ENCODE results near the gene STRIT1. TPM values are rescaled to one million over a fixed set of nuclear protein-coding genes. Genes with fewer than 3 reads are reported as not detected.

STRIT1 gene
- total RNA-seq, 1 experiment from 2014 or later, result not detected

- H3K4me1 ChIP-seq (ENCODE audit: control insufficient read depth, insufficient read depth, low read length), result no peaks in the 10 kb centered on the region
- ChIA-PET CTCF (no interaction called here), POLR2A (no interaction called here)
- no peaks in the 10 kb centered on the region for H3K27me3 ChIP-seq (ENCODE audit: control insufficient read depth, insufficient read depth, low read length)
- DNase-seq (ENCODE audit: low read depth, low spot score) (no peak), ATAC-seq (no peak)
- H3K9me3 ChIP-seq (ENCODE audit: control insufficient read depth, insufficient read depth, low read depth, low read length), result no peaks in the 10 kb centered on the region
- H3K27ac ChIP-seq (ENCODE audit: low read length), result no peak overlapping the region
- H3K36me3 ChIP-seq (ENCODE audit: control insufficient read depth, insufficient read depth, low read length), result no peaks in the 10 kb centered on the region
- H3K4me3 ChIP-seq (ENCODE audit: low read depth in 2 of 2, low read length in 2 of 2), result no peak overlapping the region
- TF ChIP-seq TCF7L2 (IDR thresholded peaks at IDR 0.05; ENCODE audit: low read depth, low read length), result no peak
- no peak for TF ChIP-seq CTCF (IDR thresholded peaks at IDR 0.05)
- no peak for TF ChIP-seq POLR2AphosphoS5 (IDR thresholded peaks at IDR 0.05; ENCODE audit: low read depth, low read length)
- no peak for TF ChIP-seq SIN3A (IDR thresholded peaks at IDR 0.05; ENCODE audit: borderline replicate concordance, insufficient read depth, low read depth, low read length)
- no peak for TF ChIP-seq REST (IDR thresholded peaks at IDR 0.05; ENCODE audit: insufficient read depth in 1 of 2, low read depth in 2 of 2, low read length in 1 of 2)
- intact Hi-C loops (cut with micrococcal nuclease; ENCODE audit: unreplicated experiment) (no loop called here), in situ Hi-C loops (cut with HindIII; ENCODE audit: low pct_unique_long_range_greater_than_20kb, low sequenced_read_pairs) (no loop called here)
- BruUV-seq (replicated peaks), result no TSS peak
These were observed 31.2 kb downstream of the STRIT1 start for GRCh38 chr3:155262295-155262694.

GRCh38 chr3:155254445-155254844 lies 39.0 kb downstream of the STRIT1 start:
- no peak for DNase-seq (ENCODE audit: low read depth, low spot score)
- in situ Hi-C loops (cut with HindIII; ENCODE audit: low pct_unique_long_range_greater_than_20kb, low sequenced_read_pairs) (no loop called here), intact Hi-C loops (cut with micrococcal nuclease; ENCODE audit: unreplicated experiment) (no loop called here)
- Histone ChIP-seq H3K27ac (ENCODE audit: low read length) (no peak overlapping the region), H3K9me3 (ENCODE audit: control insufficient read depth, insufficient read depth, low read depth, low read length) (no peaks in the 10 kb centered on the region), H3K4me3 (ENCODE audit: low read depth in 2 of 2, low read length in 2 of 2) (no peak overlapping the region), H3K27me3 (ENCODE audit: control insufficient read depth, insufficient read depth, low read length) (no peaks in the 10 kb centered on the region), H3K4me1 (ENCODE audit: control insufficient read depth, insufficient read depth, low read length) (no peaks in the 10 kb centered on the region), H3K36me3 (ENCODE audit: control insufficient read depth, insufficient read depth, low read length) (no peaks in the 10 kb centered on the region)
- no peak for ATAC-seq
- BruUV-seq (replicated peaks), result no TSS peak
- POLR2A ChIA-PET, result no interaction called here
- TF ChIP-seq POLR2AphosphoS5 (IDR thresholded peaks at IDR 0.05; ENCODE audit: low read depth, low read length) (no peak), REST (IDR thresholded peaks at IDR 0.05; ENCODE audit: insufficient read depth in 1 of 2, low read depth in 2 of 2, low read length in 1 of 2) (no peak), CTCF (IDR thresholded peaks at IDR 0.05) (no peak), SIN3A (IDR thresholded peaks at IDR 0.05; ENCODE audit: borderline replicate concordance, insufficient read depth, low read depth, low read length) (no peak), TCF7L2 (IDR thresholded peaks at IDR 0.05; ENCODE audit: low read depth, low read length) (no peak)
- CTCF ChIA-PET, result no interaction called here

Data from Panc1 (cell line).